Right cardiac atrium (tissue), 5 donors: Measurements from ENCODE around the gene JARID2. TPM values are rescaled to one million over a fixed set of nuclear protein-coding genes. Genes with fewer than 3 reads are reported as not detected.
"Not testable (repeated sequence)": the region's sequence is repeated elsewhere in the genome, so short reads cannot be mapped to it uniquely, and the experiment has no call there.

Source experiments
- ATAC-seq, 2 donors: fragments of 200-7000 bp; cut with Tn5 transposase; one replicate each; pipeline versions ENCODE4 v1.8.0 to v1.9.1; 2020; ENCODE audit warnings: moderate library complexity in 2 of 2, mild to moderate bottlenecking in 1 of 2
- DNase-seq, 3 donors: peaks; one replicate each; pipeline ENCODE4 v3.0.0-alpha.2; 2020
- H3K27ac ChIP-seq: one replicate; pipeline ENCODE4 v1.5.1; 2013; ENCODE audit warnings: mild to moderate bottlenecking, low read length, control low read depth, moderate library complexity
- H3K27me3 ChIP-seq: one replicate; pipeline ENCODE4 v1.6.1; 2013; ENCODE audit not compliant: control insufficient read depth, insufficient read depth
- H3K4me1 ChIP-seq: one replicate; pipeline ENCODE4 v1.6.1; 2013; ENCODE audit warnings: low read length; ENCODE audit not compliant: control insufficient read depth, insufficient read depth
- H3K4me3 ChIP-seq: one replicate; pipeline ENCODE4 v1.5.1; 2013; ENCODE audit warnings: low read length, control low read depth
- H3K9me3 ChIP-seq: one replicate; pipeline ENCODE4 v1.6.1; 2013; ENCODE audit warnings: low read length; ENCODE audit not compliant: control insufficient read depth
- WGBS: extraction: QIAGEN DNeasy Blood & Tissue Kit; methylation state at CpG from one replicate; pipeline ENCODE4 v1.1.7; 2013; 5-methylcytosine and 5-hydroxymethylcytosine counted together
- intact Hi-C, 4 donors: fragments of 100-400 bp; cut with DNase I; formaldehyde crosslinking; loops; one replicate each; pipeline versions ENCODE4 v1.11.0 to v1.14.0; 2022 to 2023
- polyA plus RNA-seq: library from polyadenylated mRNA; stranded (reverse); fragments of 200-250 nt; gene quantifications from one replicate; pipeline ENCODE4 v1.2.3, GENCODE V29; 2013
- total RNA-seq, 4 donors: library from RNA; stranded (reverse); fragmentation: NEBNext Ultra II Directional; extraction: Animal tissue kit (Norgen Biotek cat#: 25700); gene quantifications; one replicate each; pipeline ENCODE4 v1.2.1, GENCODE V29; 2021
- donor health status: healthy with polysubstance abuse.
- donor health status: DM: no; HTN: yes; CAD: no.
- donor health status: DM: no; HTN: no; CAD: no.
- donor health status: DM: no; HTN: yes; CAD: no; lungs with severe emphysema.
- donor health status: DM: yes; HTN: yes; CAD: no.

The JARID2 gene
- total and polyA plus RNA-seq, 5 donors, result 4.1 to 10.1 (median 9.1) TPM

DNA sequence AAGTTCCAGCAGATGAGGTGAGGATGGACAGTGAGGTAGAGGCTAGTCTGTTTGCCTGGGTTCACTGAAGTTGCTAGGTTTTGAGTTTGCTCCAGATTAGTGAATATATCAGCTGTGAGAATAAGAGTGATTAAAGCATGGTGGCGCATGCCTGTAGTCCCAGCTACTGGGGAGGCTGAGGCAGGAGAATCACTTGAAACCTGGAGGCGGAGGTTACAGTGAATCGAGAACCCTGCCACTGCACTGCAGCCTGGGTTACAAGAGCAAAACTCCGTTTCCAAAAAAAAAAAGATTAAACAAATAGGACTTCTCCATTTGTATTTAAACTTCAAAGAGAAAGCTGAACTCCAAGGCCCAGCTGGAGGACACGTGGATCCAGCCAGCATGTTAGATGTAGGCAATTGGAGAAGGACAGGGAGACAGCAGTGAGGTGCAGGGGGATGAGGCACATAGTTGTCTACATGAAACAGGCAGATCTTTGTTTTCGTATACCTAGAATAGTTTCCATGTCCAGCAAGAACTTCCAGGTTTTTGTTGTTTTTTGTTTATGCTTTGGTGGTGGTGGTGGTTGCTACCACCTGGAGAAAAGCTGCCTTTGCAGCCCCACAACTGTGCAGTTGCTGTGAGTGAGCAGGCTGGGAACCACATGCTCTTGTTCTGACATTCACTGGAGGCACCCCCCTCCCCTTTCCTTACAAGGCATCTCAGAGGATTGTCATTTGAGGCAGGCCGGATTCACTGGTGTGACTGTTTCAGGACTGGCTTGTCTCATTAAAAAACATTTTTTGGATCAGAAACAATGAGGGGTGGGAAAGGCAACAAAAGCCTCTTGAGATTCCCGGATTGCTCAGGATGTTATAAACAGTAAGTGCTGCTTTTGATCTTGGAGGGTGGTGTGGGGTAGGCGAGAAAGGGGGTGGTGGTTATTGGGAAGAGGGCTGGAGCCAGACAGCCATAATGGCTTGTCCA, 72.3 kb downstream of the JARID2 start:
- H3K9me3 ChIP-seq, result no peaks in the 10 kb centered on the region
- no peak overlapping the region for H3K27ac ChIP-seq
- DNase-seq (no peak), ATAC-seq (peak in 1 of 2 donors; percentile 59)
- WGBS, result 65% methylated on average over 9 of the region's 9 CpGs
- H3K4me1 ChIP-seq, result peaks cover 12% of the 10 kb centered on the region
- intact Hi-C loops, result no loop called here
- no peak overlapping the region for H3K4me3 ChIP-seq
- H3K27me3 ChIP-seq, result no peaks in the 10 kb centered on the region

DNA sequence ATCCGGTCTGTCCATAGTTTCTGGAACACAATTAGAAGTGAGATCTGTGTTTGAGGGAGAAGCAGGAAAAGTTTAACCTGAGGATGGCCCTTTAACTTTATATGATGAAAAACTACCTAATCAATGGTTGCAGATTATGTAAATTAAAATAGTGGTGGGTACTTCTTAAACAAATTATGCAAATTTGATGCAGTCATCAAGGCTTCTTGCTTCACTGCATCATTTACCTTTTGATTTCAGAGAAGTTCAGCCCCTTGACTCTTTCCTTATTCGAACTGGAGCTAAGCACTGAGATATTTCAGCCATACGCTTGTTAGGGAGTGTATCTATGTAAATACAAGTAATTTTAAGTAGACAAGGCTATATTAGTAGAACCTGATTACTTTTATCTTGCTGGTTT, 73.8 kb downstream of the JARID2 start:
- 94% methylated on average over 3 of the region's 3 CpGs for WGBS
- H3K4me3 ChIP-seq, result no peak overlapping the region
- ATAC-seq (no peak), DNase-seq (no peak)
- peaks cover 8% of the 10 kb centered on the region for H3K4me1 ChIP-seq
- H3K27ac ChIP-seq, result no peak overlapping the region
- intact Hi-C loops, result no loop called here
- no peaks in the 10 kb centered on the region for H3K9me3 ChIP-seq
- H3K27me3 ChIP-seq, result no peaks in the 10 kb centered on the region

DNA sequence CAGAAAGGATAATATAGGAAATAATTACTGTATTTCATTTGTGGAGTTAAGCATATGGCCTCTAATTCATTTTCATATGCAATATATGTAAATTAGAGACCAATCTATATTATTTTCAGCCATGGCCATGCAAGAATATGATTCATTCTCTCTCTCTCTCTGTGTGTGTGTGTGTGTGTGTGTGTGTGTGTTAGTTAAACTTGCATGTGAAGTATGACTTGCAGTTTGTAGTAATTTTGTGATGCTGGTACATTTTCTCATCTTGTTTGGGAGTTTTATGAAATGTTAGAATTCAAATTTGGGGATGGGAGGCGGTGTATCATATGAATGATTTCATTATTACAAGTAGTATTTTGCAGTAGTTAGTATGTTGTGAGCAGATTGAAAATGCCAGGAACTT, 74.8 kb downstream of the JARID2 start:
- Histone ChIP-seq H3K4me1 (peaks cover 8% of the 10 kb centered on the region), H3K27ac (no peak overlapping the region)
- WGBS, result 96% methylated on average over 1 of the region's 1 CpG

DNA sequence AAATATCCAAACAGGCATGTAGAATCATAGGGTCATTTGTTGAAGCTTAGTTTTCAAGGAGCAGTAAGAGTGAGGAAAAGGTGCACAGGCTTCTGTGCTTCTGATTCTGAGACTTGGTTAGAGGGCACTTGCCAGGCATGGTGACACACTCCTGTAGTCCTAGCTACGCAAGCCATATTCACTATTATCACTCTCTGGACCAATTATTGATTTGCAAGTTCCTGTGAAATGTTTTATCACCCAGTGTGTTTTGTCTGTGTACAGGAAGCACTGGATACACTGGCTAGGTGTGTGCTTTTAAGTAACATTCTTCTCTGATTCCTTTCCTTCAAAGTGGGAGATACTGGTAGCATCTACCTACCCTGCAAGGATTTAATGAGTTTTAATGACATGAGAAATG, 76.3 kb downstream of the JARID2 start:
- Histone ChIP-seq H3K4me1 (peaks cover 15% of the 10 kb centered on the region), H3K27ac (no peak overlapping the region), H3K4me3 (no peak overlapping the region), H3K27me3 (no peaks in the 10 kb centered on the region), H3K9me3 (no peaks in the 10 kb centered on the region)
- 95% methylated on average over 1 of the region's 1 CpG for WGBS
- ATAC-seq (no peak), DNase-seq (no peak)
- intact Hi-C loops, result no loop called here

More for the DNA sequence above, 74.8 kb downstream of the JARID2 start:
- Histone ChIP-seq H3K9me3 (no peaks in the 10 kb centered on the region), H3K27me3 (no peaks in the 10 kb centered on the region), H3K4me3 (no peak overlapping the region)
- intact Hi-C loops, result no loop called here
- DNase-seq, result no peak
- ATAC-seq, result no peak

DNA sequence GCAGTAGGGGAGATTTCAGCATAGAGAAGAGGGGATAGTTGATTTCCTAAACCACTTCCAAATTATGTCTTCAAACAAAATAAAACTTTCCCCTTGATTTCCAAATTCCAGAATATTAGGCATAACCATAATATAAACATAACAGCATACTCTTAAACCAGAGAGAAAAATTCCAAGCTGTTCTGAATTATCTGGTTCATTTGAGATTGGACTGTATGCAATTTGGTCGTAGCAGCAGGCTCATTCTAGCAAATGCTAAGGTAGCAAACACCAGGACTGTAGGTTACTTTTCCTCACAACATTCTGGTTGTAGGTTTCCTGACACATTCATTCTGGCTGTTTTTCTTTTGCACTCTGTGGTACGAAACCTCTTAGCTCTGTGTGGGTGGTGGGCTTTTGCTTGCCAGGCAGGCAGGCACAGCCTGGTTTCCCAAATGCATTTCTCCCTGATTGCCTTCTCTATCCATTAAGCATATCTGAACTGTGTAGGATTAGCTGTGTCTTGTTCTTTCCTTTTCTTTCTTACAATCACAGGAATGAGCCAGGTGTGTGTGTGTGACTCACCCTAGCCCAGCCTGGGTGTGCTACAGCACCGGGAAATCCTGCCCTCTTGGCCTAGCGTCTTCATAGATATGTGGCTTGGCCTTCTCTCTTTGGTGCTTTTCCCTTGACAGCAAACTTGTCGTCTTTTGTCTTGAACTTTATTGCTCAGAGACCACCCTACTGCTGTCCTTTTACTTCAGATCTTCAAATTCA, 77.1 kb downstream of the JARID2 start:
- H3K4me3 ChIP-seq, result no peak overlapping the region
- DNase-seq (no peak), ATAC-seq (peak in 1 of 2 donors; percentile 32)
- H3K27me3 ChIP-seq, result no peaks in the 10 kb centered on the region
- no peak overlapping the region for H3K27ac ChIP-seq
- intact Hi-C loops, result no loop called here
- no peaks in the 10 kb centered on the region for H3K9me3 ChIP-seq
- peaks cover 14% of the 10 kb centered on the region for H3K4me1 ChIP-seq
- 63% methylated on average over 5 of the region's 5 CpGs for WGBS

DNA sequence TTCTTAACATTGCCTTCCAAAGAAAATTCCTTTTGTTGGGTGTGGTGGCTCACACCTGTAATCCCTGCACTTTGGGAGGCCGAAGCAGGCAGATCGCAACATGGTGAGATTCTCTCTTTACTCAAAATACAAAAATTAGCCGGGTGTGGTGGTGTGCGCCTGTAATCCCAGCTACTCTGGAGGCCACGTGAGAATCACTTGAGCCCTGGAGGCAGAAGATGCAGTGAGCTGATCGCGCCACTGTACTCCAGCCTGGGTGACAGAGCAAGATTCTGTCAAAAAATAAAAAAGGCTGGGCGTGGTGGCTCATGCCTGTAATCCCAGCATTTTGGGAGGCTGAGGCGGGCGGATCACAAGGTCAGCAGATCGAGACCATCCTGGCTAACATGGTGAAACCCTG, 77.7 kb downstream of the JARID2 start:
- H3K4me3 ChIP-seq, DNase-seq, intact Hi-C loops, H3K27ac ChIP-seq, H3K27me3 ChIP-seq, H3K9me3 ChIP-seq, ATAC-seq: not testable (repeated sequence)
- WGBS, result 97% methylated on average over 11 of the region's 11 CpGs
- peaks cover 11% of the 10 kb centered on the region for H3K4me1 ChIP-seq

DNA sequence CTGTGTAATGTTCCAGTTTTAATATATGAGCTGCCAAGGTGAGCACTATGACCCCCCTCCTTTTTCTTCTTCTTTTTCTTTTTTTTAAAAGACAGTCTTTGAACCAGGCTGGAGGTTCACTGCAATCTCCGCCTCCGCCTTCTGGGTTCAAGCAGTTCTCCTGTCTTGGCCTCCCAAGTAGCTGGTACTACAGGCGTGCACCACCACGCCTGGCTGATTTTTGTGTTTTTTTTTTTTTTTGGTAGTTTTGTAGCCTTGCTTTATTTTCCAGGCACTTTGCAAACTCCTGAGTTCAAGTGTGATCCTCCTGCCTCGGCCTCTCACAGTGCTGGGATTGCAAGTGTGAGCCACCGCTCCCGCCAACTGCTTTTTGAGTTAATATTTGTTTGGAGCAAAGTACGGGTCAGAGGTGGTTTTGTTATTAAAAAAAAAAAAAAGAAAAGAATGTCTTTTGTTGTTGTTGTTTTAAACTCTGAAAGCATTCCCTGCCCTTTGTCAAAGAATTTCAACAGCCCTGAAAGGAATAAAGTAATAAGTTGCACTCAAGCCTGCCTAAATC, 78.6 kb downstream of the JARID2 start:
- H3K27me3 ChIP-seq, result no peaks in the 10 kb centered on the region
- no peaks in the 10 kb centered on the region for H3K9me3 ChIP-seq
- no peak overlapping the region for H3K4me3 ChIP-seq
- no peak for DNase-seq
- 94% methylated on average over 8 of the region's 8 CpGs for WGBS
- no peak overlapping the region for H3K27ac ChIP-seq
- intact Hi-C loops, result no loop called here
- peaks cover 13% of the 10 kb centered on the region for H3K4me1 ChIP-seq
- no peak for ATAC-seq

DNA sequence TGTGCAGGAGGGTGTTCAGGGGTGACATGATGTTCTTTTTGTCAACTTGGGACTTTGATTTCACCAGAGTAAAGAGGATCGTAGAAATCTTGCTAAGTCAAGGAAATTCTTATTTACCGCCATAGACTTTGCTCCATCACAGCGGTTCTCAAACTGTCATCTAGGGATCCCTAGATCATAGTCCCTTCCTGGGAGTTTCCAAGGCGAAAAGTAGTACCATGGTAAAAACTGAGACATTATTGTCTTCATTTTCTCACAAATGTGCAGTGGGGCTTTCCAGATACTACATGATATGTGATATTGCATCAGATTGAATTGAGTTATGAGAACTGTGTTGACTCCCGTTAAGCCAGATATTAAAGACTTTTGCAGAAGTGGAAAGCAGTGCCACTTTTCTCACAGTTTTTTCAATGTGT, 79.7 kb downstream of the JARID2 start:
- Histone ChIP-seq H3K27ac (no peak overlapping the region), H3K4me3 (no peak overlapping the region), H3K27me3 (no peaks in the 10 kb centered on the region), H3K9me3 (no peaks in the 10 kb centered on the region), H3K4me1 (peaks cover 13% of the 10 kb centered on the region)
- ATAC-seq (no peak), DNase-seq (no peak)
- WGBS, result 90% methylated on average over 5 of the region's 5 CpGs
- intact Hi-C loops, result no loop called here

DNA sequence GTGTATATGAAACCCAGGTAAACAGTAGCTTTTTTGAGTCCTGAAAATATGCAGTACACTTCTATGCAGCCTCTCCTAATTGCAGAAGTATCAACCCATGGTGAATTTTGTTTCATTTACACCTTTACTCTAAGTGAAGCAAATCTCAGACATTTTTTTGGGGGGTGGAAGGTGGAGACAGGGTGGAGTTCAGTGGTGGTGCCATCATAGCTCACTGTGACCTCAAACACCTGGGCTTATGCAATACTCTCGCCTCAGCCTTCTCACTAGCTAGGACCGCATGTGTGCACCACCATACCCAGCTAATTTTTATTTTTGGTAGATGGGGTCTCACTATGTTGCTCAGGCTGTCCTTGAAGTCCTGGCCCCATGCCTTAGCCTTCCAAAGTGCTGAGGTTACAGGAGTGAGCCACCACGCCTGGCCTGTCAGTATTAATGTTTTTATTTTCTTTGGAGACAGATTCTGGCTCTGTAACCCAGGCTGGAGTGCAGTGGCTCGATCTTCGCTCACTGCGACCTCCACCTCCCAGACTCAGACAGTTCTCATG, 80.3 kb downstream of the JARID2 start:
- 87% methylated on average over 6 of the region's 6 CpGs for WGBS
- intact Hi-C loops, result no loop called here
- H3K4me3 ChIP-seq, result no peak overlapping the region

DNA sequence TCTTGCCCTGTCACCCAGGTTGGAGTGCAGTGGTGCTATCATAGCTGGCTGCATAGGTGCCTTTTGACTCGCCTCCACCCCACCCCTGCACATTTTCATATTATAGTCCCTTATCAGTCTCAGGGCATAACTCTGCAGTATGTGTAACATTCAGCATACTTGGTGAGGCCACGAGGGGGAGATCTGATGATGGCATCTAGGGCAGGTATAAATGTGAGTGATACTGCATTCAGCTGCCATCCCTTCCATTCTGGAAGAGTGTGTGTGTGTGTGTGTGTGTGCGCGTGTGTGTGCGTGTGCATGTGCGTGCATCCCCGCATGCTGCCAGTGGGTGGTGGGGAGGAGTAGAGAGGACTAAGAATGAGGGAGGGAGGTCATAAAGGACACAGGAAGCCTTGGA, 81.4 kb downstream of the JARID2 start:
- ATAC-seq, result peak; percentile 18 to 29
- Histone ChIP-seq H3K4me3 (no peak overlapping the region), H3K27me3 (no peaks in the 10 kb centered on the region), H3K27ac (no peak overlapping the region), H3K4me1 (peaks cover 15% of the 10 kb centered on the region), H3K9me3 (no peaks in the 10 kb centered on the region)
- intact Hi-C loops, result no loop called here
- DNase-seq, result no peak
- WGBS, result 70% methylated on average over 7 of the region's 7 CpGs

More for the DNA sequence above, 80.3 kb downstream of the JARID2 start:
- Histone ChIP-seq H3K9me3 (no peaks in the 10 kb centered on the region), H3K27ac (no peak overlapping the region), H3K4me1 (peaks cover 13% of the 10 kb centered on the region), H3K27me3 (no peaks in the 10 kb centered on the region)
- DNase-seq, result no peak
- peak in 1 of 2 donors; percentile 36 for ATAC-seq
